ENCODE measurements around the gene AGAP1. TPM values are rescaled to one million over a fixed set of nuclear protein-coding genes. Genes with fewer than 3 reads are reported as not detected.

AGAP1 gene
- polyA plus RNA-seq, 4 donors: 17.5 to 19.9 (median 19.3) TPM

GRCh38 chr2:235774153-235774870 lies 280.5 kb downstream of the AGAP1 start:
- DNase-seq (ENCODE audit: low read depth in 4 of 4, low spot score in 3 of 4): no peak

GRCh38 chr2:235776531-235776930 lies 282.7 kb downstream of the AGAP1 start:
- no peak for DNase-seq (ENCODE audit: low read depth in 4 of 4, low spot score in 3 of 4)

GRCh38 chr2:235779444-235779896 lies 285.6 kb downstream of the AGAP1 start:
- peak in 3 of 4 donors; percentile 56 to 65 (median 58) for DNase-seq (ENCODE audit: low read depth in 4 of 4, low spot score in 3 of 4)

DNA sequence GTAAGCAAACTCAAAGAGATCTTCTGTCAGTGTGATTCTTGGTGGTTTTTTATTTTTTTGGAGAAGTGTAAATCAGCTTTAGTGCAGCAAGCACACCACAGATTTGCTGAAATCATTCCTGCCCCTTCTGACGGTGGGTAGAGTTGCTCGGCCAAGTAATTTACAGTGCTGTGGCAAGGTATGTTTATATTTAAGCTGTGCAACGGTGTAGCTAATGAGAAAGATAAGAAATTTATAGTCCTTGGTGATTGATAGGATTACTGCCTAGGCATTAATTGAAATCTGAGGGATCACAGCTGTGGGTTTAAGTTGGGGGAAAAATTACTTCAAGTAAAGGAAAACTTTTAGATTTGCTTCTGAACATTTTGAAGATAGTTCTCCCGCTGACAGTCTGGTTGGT lies 286.6 kb downstream of the AGAP1 start:
- peak in 3 of 4 donors; percentile 28 to 58 (median 29) for DNase-seq (ENCODE audit: low read depth in 4 of 4, low spot score in 3 of 4)

GRCh38 chr2:235781775-235782174 lies 287.9 kb downstream of the AGAP1 start:
- DNase-seq (ENCODE audit: low read depth in 4 of 4, low spot score in 3 of 4): peak in 1 of 4 donors; percentile 27

GRCh38 chr2:235784788-235785187 lies 290.9 kb downstream of the AGAP1 start:
- no peak for DNase-seq (ENCODE audit: low read depth in 4 of 4, low spot score in 3 of 4)

- no peak for DNase-seq (ENCODE audit: low read depth in 4 of 4, low spot score in 3 of 4)
Measured at GRCh38 chr2:235789552-235789951, 295.7 kb downstream of the AGAP1 start.

DNA sequence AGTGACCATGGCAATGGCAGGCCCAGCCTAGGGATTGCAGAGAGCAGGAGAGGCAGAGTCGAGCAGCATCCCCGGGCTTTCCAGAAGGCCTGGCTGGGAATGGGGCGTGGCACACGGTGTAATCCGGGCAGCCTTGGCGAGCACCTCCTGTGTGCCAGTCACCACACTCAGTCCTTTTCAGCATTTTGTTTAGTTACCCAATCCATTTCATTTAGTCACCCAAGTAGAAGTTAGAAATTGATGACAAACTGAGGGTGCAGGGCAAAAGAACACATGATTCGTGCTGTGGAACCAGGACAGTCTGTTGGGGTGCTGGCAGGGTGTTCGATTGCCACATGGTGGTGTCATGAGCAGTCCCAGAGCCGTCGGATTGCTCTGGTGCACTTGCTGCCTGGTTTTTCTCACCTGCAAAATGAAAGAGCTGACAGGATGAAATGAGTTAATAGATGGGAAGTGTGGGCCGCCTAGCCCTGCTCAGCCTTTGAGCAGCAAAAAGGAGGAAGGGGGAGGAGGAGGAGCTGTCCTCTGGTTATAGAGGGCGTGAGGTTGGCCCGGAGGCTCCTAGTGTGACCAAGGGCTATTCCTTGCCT lies 299.4 kb downstream of the AGAP1 start:
- no peak for DNase-seq (ENCODE audit: low read depth in 4 of 4, low spot score in 3 of 4)

GRCh38 chr2:235799281-235799680 lies 305.4 kb downstream of the AGAP1 start:
- DNase-seq (ENCODE audit: low read depth in 4 of 4, low spot score in 3 of 4): no peak

DNA sequence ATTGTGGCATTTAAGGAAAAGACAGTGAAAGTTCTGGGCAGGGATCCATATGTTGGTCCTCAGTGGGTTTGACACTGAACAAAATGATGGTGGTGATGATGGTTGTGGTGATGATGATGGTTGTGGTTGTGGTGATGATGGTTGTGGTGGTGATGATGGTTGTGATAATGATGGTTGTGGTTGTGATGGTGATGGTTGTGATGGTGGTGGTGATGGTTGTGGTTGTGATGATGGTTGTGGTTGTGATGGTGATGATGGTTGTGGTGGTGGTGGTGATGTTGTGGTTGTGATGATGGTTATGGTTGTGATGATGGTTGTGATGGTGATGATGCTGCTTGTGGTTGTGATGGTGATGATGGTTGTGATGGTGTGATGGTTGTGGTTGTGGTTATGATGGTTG lies 308.7 kb downstream of the AGAP1 start:
- no peak for DNase-seq (ENCODE audit: low read depth in 4 of 4, low spot score in 3 of 4)

DNA sequence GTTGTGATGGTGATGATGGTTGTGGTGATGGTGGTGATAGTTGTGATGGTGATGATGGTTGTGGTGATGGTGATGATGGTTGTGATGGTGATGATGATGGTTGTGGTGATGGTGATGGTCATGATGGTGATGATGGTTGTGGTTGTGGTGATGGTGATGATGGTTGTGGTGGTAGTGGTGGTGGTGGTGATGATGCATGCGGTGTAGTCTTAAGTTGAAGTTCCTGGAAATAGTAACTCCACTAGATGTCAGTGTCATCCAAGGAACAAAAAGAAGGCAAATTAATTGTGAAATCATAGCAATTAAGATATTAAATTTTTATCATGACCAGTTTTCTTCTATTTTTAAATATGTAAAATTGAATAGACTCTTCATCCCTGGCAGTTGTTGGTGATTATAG lies 309.2 kb downstream of the AGAP1 start:
- DNase-seq (ENCODE audit: low read depth in 4 of 4, low spot score in 3 of 4): no peak

DNA sequence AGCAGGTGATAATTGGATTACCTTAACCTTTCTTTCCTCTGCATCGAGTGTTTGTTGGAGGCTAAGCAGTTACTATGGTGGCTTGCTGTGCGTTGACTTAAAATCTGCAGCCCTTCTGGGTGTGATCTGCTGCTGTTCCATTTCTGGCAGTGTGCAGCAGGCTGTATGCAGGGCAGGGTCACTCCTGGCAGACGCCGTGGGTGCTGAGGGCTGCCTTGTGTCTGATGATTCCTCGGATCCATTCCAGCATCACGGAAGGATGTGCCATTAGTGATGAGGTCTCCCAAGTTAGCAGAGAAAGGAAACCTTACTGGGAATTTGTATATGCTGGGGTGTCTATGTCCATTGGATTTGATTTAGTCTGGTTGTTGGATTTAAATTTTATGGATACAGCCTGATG lies 310.8 kb downstream of the AGAP1 start:
- DNase-seq (ENCODE audit: low read depth in 4 of 4, low spot score in 3 of 4): no peak

DNA sequence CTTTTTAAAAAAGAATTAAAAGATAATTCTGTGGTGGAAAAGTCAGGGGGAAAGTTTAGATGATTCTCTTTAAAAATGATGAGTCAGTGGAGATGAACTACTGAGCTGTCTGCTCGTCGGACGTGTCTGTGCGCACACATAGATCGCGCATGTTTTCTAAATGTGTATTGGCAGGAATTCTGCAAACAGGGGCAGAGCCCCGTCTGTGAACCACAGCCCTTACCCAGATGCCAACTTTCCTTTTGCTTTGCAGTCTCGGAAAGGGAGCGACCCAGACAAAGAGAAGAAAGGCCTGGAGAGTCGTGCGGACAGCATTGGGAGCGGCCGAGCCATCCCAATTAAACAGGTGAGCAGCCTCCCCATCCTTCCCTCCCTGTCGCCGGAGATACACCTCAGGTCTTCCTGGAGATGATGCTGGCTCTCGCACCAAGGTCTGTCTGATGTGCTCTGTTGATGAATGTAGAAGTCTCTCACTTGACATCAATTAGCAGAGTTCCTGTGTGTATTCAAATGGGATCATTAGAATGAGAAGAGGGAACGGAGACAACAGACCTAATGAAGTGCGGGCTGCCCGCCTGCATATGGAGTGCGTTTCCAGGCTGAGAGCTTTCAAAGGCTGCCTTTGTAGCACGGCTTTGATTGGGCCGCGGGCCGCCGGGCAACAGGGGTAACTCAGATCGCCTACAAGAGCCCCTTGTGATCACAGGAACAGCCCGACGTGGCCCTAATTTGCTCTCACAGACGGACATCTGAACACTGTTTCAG lies 313.3 kb downstream of the AGAP1 start:
- no peak for DNase-seq (ENCODE audit: low read depth in 4 of 4, low spot score in 3 of 4)

GRCh38 chr2:235808366-235808765 lies 314.5 kb downstream of the AGAP1 start:
- no peak for DNase-seq (ENCODE audit: low read depth in 4 of 4, low spot score in 3 of 4)

GRCh38 chr2:235810252-235810651 lies 316.4 kb downstream of the AGAP1 start:
- no peak for DNase-seq (ENCODE audit: low read depth in 4 of 4, low spot score in 3 of 4)

GRCh38 chr2:235810846-235811245 lies 317.0 kb downstream of the AGAP1 start:
- no peak for DNase-seq (ENCODE audit: low read depth in 4 of 4, low spot score in 3 of 4)

DNA sequence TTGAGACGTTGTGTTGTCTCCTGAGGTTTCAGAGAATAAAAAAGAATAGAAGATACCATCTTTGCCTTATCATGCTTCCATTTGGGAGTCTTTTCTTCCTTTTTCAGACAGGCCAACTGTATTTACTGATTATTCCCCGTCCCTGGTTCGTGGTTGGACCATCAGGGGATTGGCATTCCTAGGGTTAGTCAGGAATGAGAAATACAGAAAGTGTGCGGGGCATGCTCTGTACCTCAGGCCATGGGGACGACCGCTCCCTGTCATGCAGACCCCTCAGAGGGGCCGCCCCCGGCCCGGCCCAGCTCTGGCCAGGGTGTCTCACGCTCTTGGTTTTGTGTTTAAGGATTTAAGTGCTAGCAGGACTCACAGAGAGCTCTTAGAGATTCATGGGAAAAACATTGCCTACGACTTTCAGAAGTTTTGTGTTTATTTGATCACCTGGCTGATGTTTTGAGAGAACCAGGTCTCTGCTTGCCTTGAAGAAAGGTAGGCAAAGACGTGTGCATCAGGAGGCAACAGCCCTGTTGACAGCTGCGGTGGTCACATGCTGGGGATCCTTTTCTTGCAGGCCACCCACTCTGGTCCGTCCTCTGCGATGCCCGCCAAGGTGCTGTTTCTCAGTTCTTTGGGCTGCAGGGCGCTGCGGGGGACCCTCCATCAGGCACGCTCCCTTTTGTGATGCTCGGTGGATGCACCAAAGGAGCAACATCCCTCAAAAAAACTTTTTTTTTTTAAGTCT lies 317.8 kb downstream of the AGAP1 start:
- DNase-seq (ENCODE audit: low read depth in 4 of 4, low spot score in 3 of 4): no peak

DNA sequence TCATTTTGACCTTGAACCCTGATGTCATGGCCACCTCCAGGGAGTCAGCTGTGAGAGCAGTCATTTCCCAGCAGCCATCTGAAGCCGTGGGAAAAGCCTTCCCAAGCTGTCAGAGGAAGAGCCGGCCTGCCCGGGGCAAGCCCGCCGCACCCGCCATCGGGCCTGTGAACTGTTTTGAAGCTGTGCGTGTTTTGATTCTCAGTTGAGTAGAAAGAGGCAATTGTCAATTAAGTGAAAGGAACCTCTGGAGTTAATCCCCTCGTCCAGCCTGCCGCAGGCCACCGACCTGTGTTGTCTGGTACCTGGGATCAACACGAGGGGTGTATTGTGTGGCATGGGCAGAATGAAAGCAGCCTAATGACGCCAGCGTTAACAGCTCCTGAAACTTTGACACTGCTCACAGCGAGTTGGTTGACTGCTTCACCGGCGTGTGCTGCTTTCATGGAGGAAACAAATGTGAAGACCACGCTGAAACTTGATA lies 318.4 kb downstream of the AGAP1 start:
- no peak for DNase-seq (ENCODE audit: low read depth in 4 of 4, low spot score in 3 of 4)

GRCh38 chr2:235813398-235813797 lies 319.6 kb downstream of the AGAP1 start:
- no peak for DNase-seq (ENCODE audit: low read depth in 4 of 4, low spot score in 3 of 4)

GRCh38 chr2:235820571-235820970 lies 326.7 kb downstream of the AGAP1 start:
- no peak for DNase-seq (ENCODE audit: low read depth in 4 of 4, low spot score in 3 of 4)

DNA sequence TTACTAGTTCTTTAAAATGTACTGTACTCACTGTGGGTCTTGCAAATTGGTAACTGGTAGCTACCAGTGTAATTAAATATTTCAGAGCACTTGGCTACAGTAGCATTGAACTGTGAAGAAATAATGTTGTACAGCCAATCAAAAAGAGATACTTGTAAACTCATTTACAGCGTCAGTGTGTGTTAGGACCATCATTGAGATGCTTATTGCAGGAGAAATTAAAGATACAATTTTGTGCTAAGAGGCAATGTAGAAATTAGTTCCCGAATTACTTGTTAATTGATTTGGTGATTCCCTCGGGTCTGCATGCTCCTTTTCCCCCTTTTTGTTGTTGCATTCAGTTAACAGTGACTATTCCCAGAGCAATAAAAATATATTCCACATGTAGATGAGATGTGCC lies 330.5 kb downstream of the AGAP1 start:
- DNase-seq (ENCODE audit: low read depth in 4 of 4, low spot score in 3 of 4): no peak

Data from left renal pelvis (tissue), 4 donors.